GM19468 (cell line): ENCODE results near the gene CNIH1.
"Not testable (repeated sequence)": the region's sequence is repeated elsewhere in the genome, so short reads cannot be mapped to it uniquely, and the experiment has no call there.

ENCODE experiments used
- ATAC-seq: cut with Tn5 transposase; IDR thresholded peaks from one replicate; pipeline ENCODE4 v1.9.1; 2021; ENCODE audit warnings: mild to moderate bottlenecking, moderate library complexity, moderate number of reproducible peaks; ENCODE audit not compliant: unreplicated experiment; ENCODE audit errors: extremely low read depth

Gene CNIH1

GRCh38 chr14:54392131-54392859, 48.9 kb downstream of the CNIH1 start:
- ATAC-seq, result no peak

DNA sequence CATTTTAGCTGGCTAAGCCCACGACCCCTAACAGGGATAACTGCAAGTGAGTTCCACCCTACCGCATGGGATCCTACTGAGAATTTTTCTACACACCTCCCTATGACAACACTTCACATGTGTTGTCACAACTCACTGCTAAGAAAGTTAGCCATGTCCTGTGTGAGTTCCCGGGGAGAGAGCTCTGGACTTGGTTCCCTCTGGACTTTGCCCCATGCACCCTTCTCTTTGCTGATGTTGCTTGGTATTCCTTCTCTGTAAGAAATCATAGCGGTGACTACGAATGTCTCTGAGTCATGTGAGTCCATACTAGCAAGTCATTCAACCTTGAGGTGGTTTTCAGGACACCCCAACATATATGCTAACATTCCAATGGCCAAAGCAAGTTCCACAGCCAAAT, 53.8 kb downstream of the CNIH1 start:
- ATAC-seq, result no peak

- ATAC-seq, result no peak
Measured at GRCh38 chr14:54385556-54385955, 55.6 kb downstream of the CNIH1 start.

- no peak for ATAC-seq
Measured at GRCh38 chr14:54383835-54384234, 57.3 kb downstream of the CNIH1 start.

DNA sequence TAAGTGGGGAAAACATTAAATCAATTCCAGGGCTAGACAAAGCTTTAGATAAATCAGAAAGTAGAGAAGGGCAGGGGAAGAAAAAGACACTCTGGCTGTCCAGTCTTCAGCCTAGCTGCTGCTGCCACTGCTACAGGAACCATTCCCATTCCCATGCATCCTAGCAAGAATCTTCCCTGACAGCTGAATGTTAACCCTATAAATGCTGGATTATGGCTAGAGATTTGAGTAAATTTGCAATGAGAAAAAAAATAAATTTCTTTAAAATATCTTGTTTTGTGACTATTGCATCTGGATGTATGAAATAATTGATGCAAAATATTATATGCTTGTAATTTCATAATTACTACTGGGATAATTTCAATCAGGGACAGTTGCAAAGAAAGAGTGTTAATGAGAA, 59.4 kb downstream of the CNIH1 start:
- no peak for ATAC-seq

DNA sequence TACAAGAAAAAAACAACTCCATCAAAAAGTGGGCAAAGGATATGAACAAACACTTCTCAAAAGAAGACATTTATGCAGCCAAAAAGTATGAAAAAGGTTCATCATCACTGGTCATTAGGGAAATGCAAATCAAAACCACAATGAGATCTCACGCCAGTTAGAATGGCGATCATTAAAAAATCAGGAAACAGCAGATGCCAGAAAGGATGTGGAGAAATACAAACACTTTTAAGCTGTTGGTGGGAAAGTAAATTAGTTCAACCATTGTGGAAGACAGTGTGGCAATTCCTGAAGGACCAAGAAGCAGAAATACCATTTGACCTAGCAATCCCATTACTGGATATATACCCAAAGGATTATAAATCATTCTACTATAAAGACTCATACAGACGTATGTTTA, 60.6 kb downstream of the CNIH1 start:
- ATAC-seq, result not testable (repeated sequence)

GRCh38 chr14:54378893-54379292, 62.3 kb downstream of the CNIH1 start:
- not testable (repeated sequence) for ATAC-seq

GRCh38 chr14:54377501-54377900, 63.7 kb downstream of the CNIH1 start:
- no peak for ATAC-seq

DNA sequence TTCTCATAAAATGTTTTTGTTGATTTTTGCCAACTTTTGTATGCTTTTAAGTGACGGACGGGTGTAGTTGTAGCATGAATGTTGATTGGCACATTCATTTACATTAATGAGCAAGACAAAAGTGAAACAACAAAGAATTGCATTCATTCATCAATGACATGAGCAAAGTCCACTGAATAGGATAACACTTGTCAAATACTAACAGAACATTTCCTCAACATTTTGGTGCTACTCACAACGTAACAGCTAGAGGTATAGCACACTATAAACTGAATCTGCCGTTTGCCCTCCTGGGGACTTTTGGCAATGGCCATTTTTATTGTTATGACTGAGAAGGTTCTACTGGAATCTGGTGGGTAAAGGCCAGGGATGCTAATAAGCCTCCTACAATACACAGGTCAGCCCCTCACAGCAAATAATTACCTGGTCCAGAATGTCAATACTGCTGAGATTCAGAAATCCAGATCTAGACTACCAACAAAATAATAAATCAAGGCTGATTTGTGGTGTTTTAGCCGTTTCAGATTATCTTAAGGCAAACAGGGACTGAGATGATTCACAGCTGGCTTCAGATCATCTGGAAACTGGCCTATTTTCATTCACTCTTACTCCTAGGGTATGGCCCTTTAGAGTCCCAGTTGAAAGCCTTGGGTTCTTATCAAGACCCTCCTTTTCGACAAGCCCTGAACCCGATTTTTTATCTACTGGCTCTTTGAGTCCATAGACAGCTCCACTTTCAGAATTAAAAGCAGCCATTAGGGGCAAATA, 66.9 kb downstream of the CNIH1 start:
- no peak for ATAC-seq
